HuH-7 (cell line): ENCODE results near the gene NCOA1.
"Not testable (repeated sequence)": the region's sequence is repeated elsewhere in the genome, so short reads cannot be mapped to it uniquely, and the experiment has no call there.

Experiments used
- DNase-seq: peaks from one replicate; pipeline ENCODE4 v3.0.0; 2011; ENCODE audit warnings: low spot score

NCOA1 gene

GRCh38 chr2:24490690-24491541, at the start of gene NCOA1:
TSS of gene NCOA1 (plus strand) at chr2:24491254. CDS start at chr2:24658678, 167,424 bp downstream.
- DNase-seq = peak; percentile 87

DNA sequence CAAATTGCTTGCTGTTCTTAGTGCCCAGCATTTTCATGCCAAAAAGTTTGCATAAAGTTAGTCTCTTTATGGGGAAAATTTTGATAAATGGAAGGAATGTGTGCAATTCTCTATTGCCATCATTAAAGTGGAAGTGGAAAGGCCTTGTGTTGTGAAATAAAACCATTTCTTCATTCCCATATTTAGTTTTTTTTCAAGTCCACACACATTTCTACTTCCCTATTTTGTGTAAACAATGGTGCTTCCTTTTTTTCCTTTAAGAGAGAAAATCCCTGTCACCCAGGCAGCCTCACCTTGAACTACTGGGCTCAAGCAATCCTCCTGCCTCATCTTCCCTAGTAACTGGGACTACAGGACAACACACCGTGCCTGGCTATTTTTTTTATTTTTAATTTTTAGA, 42.3 kb upstream of the NCOA1 start:
- DNase-seq = no peak

- DNase-seq = no peak
Measured at GRCh38 chr2:24449344-24449743, 41.7 kb upstream of the NCOA1 start.

DNA sequence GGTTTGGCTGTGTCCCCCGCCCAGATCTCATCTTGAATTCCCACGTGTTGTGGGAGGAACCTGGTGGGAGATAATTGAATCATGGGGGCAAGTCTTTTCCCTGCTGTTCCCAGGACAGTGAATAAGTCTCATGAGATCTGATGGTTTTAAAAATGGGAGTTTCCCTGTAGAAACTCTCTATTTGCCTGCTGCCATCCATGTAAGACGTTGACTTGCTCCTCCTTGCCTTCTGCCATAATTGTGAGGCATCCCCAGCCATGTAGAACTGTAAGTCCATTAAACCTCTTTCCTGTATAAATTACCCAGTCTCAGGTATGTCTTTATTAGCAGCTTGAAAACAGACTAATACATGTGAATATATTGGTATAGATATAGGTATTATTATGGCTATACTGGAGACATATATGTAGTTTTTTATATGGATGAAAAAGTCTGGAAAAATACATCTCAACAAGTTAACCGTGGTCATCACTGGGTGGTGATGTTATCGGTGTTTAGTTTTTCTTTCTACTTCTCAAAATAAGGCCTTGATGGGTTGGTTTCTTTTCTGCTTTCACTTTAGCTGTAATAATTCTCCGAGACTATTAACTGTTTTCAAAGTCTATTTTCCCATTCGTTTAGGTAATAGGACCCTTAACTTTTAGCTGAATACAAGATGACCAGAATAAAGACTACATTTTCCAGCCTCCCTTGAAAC, 39.1 kb upstream of the NCOA1 start:
- DNase-seq = no peak

GRCh38 chr2:24452502-24452885, 38.6 kb upstream of the NCOA1 start:
- no peak for DNase-seq

- DNase-seq = no peak
Measured at GRCh38 chr2:24453379-24454073, 37.5 kb upstream of the NCOA1 start.

DNA sequence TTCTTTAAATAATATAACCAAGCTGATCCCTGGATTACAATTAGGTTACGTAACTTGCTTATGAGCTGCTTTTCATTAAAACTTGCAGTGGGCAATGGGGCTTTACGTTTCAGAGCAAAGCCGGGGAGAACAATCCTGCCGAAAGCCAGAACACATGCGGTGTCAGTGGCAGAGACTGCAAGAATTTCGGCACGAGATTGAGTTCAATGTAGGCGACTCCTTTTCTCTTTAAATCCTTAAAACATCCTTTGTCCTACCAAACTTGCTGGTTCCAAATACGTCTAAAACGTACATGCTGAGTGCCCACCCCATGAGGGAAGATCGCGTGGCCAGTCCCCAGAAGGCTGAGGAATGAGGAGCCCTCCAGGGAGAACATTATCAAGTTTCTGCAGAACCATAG, 36.8 kb upstream of the NCOA1 start:
- no peak for DNase-seq

- DNase-seq = no peak
Measured at GRCh38 chr2:24456599-24457556, 34.2 kb upstream of the NCOA1 start.

DNA sequence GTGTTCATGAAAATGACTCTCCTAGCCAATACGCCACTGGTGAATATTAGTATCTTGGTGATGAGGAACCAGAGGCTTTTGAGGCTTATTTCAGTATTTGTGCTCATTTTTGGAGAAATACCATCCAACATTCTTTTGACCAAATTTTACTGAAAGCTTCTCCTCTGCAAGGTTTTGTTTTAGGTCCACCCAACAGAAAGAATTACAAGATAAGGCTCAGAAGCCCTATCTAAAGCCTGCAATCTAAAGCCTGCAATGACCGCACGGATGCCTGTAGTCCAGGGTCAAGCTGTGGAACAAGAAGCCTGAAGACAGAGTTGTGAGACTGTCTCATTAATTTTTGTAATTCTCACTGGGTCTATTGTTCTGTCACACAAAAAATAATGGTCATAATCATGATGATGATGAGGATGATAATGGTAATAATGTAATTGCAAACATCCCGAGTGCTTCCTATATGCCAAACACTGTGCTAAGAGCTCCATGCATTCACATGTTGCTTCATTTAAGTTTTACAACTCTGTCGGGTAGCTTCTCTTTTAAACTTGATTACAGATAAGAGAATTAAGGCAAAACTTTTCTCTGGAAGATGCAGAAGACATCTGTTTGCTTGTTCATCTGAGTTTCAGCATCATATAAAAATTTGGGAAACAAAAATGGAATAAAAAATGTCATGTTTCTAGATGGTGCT, 33.2 kb upstream of the NCOA1 start:
- no peak for DNase-seq

- no peak for DNase-seq
Measured at GRCh38 chr2:24459224-24460161, 31.6 kb upstream of the NCOA1 start.

DNA sequence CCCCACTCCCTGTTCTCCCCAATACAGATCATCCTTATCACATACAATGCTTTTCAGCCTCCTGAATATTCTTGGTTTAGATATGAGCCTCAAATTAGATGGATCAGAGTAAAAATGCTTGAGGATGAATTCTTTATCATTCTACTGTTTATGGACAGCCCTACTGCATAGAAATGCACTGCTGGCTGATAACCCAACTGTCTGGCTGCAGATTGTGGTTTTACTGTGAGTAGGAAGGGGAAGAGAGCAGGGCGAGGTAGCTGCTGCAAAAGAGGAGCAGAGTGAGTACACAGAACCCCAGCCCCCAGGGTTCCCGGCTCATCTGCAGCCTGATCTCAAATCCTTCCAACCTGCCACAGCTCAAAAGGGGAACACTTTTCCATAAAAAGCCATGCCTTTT, 29.4 kb upstream of the NCOA1 start:
- DNase-seq = no peak

DNA sequence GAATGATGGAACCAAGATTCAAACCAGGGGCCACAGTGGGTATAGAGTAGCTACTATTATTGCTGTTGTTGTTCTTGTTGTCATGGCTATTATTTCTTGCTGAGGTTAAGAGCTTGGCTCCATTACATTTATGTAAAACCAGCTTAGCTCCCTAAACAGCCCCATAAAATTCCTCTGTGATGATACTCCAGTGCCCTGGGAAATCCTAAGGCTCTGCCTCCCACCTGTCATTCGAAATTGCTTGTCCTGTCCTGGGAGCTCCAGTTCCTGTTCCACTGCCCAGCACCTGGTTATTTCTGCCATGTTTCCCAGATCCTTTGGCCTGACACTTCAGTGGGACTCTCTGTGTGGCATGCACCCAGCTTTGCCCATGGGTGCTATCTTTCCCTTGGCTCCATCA, 27.8 kb upstream of the NCOA1 start:
- DNase-seq = no peak

DNA sequence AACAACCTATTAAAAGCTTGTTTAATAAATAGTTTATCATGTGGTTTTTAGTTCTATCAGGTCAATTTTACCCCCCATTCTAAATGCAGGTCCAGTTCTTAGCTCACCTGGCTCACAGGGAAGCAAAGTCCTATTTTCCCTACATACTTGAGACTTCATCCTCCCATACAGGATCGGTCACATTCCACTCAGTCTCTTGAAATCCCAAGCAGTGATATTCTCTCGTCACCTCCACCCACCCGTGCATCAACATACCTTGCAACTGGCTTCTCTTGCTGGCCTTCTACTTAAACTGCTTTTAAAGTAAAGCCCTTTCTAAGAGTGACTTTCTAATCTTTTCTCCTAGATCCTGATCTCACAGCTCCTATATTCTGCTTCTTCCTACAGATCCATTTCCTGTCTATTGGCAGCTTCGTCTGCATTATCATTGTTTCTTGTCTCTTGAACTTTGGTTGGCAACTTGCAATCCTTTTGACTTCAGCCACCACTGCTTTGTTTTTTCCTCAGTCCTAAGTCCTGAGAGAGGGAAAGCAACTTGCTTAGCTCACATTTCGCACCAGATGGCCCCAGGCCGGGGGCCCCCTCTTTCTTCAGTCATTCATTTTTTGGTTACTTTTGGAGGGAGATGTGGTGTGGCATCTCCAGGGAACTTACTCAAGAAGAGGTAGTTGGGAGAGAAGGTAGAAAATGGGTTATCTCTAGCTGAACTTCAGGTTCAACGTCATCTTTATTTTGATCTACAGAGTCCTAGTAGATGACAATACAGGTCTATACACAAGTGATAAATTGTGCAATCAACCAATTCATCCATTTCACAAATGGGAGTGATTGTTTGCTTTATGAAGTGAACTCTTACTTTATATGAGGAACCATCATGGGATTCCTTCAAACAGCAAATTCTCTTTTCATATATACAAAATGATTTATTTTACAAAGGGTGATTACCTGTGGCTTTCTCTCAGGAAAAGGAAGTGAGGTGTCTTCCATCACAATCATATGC, 23.9 kb upstream of the NCOA1 start:
- no peak for DNase-seq

GRCh38 chr2:24468453-24468852, 22.6 kb upstream of the NCOA1 start:
- not testable (repeated sequence) for DNase-seq

DNA sequence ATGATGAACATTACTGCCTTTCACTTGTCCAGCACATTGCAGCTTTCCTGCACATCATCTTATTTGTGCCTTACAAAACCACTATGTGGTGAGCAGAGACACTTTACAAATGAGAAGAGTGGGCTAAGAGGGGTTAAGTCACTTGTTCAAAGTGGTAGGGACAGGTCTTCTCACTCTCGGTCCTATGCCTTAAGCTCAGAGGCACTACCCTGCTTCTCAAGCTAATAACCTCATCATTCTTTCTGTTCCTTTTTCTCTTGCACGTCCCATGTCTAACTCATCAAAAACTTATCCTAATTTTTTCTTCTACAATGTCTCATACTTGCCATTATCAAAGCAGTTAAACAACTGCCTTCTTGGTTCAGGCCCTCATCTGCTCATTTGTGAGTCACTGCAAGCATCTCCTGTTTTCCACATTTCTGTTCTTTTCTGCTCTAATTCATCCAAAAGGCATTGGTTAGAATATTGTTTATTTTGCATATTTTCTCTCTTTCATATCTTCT, 21.9 kb upstream of the NCOA1 start:
- DNase-seq = no peak

DNA sequence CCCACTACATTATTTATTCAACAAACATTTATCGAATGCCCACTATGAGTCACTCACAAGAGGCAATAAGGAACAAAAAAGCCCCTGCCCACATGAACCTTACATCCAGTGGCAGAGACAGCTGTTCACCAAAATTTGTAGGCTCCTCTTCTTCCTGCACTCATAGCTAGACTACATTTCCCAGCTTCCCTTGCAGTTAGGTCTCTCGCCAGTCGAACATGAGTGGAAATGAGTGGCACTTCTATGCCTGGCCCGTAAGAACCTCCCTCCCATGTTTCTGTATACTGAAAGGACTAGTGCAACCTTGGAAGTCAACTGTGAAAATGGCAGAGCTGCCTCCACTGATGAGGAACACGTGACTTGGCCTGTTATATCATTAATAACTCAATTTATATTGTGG, 19.4 kb upstream of the NCOA1 start:
- no peak for DNase-seq

- no peak for DNase-seq
Measured at GRCh38 chr2:24472416-24472815, 18.6 kb upstream of the NCOA1 start.

DNA sequence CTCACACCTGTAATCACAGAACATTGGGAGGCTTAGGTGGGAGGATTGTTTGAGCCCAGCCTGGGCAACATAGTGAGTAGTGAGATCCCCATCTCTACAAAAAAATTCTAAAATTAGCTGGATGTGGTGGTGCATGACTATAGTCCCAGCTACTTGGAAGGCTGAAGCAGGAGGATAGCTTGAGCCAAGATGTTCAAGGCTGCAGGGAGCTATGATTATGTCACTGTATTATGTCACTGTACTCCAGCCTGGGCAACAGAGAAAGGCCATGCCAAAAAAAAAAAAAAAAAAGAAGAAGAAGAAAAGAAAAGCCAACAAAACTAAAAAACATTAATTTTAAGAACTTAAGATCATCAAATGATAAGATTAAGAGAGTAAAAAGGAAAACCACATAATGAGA, 17.4 kb upstream of the NCOA1 start:
- DNase-seq = no peak

GRCh38 chr2:24474053-24474452, 17.0 kb upstream of the NCOA1 start:
- no peak for DNase-seq
